ENCODE measurements around the gene CNP.

The CNP gene

DNA sequence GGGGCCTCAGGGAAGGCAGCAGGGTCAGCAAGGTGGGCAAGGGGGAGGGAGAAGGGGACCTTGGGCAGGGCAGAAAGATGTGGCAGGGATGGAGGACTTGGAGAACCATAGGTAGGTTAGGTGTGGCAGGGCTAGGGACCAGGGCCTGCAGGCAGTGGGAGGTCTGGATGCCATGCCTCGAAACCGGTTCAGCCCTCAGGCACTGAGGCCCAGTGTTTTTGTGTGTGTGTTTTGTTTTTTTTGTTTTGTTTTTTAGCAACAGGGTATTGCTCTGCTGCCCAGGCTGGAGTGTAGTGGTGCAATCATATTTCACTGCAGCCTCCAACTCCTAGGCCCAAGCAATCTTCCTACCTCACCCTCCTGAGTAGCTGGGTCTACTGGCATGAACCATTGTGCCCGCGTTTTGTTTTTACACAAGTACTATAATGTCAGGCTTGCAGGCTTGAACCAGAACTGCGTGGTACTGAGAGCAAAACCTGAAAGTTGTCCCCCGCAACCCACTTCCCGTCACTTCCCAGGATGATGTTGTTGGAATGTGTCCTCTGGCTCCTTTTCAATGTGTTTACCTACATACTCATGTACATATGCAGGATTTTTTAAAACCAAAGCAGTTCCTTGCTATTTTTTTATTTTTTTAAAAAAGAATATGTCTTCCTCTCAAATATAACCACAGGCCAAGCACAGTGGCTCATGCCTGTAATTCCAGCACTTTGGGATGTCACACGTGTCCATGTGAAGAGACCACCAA lies 23.8 kb upstream of the CNP start:
- DNase-seq: no peak

DNA sequence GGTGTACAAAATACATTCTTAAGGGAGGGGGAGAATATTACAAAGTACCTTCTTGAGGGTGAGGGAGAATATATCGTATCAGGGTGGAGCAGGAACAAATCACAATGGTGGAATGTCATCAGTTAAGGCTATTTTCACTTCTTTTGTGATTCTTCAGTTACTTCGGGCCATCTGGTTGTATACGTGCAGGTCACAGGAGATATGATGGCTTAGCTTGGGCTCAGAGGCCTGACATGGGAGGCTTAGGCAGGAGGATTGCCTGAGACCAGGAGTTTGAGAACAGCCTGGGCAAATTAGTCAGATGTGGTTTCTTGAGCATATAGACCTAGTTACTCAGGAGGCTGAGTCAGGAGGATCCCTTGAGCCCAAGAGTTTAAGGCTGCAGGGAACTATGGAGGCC lies 23.1 kb upstream of the CNP start:
- DNase-seq: no peak

DNA sequence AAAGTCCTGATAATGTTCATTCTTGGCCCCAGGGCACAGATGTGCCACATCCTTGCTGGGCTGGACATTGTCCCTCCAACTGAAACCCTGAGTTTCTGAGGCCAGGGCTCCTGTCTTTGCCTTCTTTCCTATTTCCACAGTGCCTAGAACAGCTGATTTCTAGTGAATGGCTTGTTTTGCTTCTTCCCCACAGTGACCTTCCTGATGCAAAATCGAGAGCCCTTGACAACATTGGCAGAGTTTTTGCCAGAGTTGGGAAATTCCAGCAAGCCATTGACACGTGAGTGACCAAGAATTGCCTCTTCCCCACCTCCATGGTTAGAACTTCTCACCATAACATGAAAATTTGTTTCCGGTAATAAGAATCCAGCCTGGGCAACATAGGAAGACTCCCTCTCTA lies 21.7 kb upstream of the CNP start:
- no peak for DNase-seq

DNA sequence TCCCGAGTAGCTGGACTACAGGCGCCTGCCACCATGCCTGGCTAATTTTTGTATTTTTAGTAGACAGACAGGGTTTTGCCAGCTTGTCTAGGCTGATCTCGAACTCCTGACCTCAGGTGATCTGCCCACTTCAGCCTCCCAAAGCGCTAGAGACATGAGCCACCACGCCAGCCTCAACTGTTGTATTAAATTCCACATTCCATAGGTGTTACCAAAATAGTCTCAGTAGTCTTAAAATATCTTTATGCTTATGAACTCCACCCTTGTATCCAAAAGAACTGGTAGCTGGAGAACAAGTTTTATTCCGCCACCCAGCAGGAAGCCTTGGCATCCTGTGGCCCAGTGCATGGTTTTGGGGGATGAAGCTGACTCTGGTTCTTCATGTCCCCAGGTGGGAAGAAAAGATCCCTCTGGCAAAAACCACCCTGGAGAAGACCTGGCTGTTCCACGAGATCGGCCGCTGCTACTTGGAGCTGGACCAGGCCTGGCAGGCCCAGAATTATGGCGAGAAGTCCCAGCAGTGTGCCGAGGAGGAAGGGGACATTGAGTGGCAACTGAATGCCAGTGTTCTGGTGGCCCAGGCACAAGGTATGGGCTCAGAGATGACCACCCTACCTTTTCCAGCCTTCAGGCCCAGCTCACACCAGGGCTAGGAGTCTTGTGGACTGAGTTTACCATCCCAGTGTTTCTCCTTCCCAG lies 17.7 kb upstream of the CNP start:
- DNase-seq: no peak

DNA sequence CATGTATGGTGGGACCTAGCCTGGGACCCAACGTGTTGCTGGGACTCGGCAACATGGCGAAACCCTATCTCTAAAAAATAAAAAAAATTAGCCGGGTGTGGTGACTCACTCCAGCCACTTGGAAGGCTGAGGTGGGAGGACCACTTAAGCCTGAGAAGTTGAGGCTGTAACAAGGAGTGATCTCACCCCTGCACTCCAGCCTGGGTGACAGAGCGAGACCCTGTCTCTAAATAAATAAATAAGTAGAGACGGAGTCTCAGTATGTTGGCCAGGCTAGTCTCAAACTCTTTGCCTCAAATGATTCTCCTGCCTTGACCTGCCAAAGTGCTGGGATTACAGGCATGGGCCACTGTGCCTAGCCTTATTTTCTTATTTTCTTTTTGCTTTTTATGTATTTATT lies 10.1 kb upstream of the CNP start:
- DNase-seq: no peak

DNA sequence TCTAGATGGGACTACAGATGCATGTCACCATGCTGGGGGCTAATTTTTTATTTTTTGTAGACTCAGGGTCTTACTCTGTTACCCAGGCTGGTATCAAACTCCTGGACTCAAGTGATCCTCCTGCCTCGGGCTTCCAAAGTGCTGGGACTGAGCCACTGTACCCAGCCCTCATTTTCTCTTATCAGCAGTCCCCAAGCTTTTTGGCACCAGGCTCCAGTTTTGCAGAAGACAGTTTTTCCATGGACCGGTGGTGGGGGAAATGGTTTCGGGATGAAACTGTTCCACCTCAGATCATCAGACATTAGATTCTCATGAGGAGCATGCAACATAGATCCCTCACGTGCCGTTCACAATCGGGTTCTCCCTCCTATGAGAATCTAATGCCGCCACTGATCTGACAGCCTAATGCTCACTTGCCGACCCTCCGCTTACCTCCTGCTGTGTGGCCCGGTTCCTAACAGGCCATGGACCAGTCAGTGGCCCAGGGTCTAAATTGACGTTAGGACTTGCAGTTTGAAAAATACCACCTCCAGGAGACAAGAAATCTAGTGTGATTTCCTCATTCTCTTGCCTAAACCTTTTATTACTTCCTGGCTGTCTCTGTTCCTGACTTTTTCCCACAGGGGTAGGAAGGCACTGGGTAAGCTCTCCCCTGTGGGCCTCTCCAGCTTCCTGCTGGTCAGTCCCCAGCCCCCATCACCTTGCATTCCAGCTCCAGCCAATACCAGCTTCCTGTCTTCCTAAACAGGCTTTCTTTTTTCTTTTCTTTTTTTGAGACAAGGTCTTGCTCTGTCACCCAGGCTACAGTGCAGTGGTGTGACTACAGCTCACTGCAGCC lies 9.3 kb upstream of the CNP start:
- DNase-seq: peak; percentile 19

DNA sequence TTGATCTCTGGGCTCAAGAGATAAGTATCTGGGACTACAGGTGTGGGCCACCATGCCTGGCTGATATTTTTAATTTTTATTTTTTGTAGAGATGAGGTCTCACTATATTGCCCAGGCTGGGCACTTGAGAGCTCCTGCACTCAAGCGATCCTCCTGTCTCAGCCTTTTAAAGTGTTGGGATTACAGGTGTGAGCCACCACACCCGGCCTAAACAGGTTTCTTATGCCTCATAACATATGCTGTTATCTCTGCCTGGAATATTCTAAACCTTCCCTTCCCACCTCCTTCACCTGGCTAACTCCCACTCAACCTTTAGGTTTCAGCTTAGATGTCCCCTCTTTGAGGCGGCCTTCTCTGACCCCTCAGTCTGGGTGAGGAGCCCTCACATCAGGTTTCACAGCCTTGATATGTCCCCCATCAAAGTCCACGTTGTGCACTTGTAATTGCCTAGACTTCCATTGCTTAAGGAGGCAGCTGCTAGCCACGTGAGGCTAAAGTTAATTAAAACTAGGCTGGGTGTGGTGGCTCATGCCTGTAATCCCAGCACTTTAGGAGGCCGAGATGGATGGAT lies 8.6 kb upstream of the CNP start:
- no peak for DNase-seq

DNA sequence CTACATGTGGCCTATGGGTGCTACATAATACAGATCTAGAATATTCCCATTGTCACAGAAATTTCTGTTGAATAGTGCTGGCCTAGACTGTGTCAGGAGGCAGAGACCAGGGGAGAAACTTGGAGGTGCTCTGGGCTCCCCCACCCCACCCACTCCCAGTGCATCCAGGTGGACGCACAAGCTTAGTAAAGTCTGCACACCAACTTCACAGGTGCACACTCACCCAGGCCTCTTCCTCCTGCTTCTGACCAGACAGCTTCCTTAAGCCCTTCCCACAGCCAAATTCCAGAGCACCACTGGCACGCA lies 7.6 kb upstream of the CNP start:
- no peak for DNase-seq

DNA sequence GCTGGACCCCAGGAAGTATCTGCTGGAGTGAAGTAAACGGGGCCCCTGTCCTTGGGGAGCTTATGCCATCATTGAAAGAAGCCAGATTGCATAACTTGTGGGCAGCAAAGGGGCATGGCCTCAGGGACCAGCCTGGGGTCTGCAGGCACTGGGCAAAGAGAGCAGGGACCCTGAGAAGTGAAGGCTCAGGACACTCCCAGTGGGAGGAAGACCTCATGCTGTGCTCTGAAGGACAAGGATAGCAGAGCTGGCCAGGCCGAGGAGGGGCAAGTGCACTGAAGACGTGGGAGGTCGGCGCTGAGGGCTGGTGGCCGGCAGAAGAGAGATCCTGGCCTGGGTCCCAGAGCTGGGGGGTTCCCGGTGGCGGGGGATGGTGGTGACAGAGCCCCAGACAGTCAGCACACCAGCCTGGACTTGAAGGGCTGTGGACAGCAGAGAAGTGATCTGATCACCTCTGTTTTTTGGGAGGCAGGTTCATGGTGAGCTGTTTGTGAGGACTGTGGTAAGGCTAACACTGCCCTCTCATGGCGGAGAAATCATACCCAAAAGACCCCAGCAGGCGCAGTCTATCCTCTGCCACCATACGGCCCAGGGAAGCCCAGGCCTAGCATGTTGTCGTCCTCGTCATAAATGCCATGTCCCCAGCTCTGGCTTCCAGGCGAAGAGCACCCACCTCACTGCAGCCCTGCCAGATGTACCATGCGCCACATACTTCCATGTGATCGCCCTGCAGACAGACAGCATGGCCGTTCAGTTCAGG lies 7.1 kb upstream of the CNP start:
- DNase-seq: peak; percentile 51

DNA sequence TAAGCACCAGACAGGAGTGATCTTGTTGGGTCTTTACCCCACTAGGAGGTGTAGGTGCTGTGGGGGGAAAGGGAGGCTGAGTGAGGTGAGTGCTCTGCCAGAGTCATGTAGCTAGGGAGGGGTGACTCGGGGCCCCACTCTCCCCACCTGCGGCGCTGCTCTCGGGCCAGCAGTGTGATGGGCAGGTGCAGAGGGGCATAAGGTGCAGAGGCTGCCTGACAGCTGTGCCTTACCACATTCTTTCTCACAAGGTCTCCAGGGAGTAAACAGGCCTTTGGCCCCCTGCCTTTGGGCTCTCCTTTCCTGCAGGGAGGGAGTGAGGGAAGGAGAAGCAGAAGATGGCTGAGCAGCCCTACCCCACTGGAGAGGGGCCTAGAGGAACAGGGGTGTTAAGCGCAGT lies 4.5 kb upstream of the CNP start:
- DNase-seq: no peak

DNA sequence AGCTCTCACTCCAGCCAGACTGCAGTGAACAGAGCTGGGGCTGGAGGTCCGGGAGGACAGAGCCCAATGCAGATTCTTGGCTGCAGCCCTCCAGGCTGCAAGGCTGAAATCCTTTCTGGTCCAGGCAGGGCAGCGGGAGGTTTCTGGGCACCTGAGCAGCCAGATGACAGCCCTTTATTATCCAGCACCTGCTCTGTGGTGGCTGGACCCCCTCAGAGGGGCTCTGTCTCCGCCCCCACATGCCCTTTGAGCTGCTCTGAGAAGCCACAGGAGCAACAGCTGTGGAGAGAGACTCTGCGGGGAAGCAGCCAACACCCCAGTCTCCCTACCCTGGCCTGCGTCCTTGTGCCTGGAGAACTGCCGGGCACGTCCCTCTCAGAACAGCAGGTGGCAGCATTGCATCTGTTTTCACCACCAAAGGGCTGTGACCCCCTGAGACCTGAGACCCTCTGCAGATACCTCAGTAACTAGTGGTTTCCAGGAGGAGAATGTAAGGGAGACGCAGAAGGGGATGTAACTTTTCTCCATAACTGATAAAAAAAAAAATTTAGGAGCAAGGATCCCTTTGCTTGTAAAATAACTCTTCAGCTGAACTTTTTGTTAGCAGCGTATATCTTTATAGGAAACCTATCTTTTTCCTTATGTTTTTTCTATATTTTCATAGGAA lies 3.7 kb upstream of the CNP start:
- DNase-seq: peak; percentile 15

DNA sequence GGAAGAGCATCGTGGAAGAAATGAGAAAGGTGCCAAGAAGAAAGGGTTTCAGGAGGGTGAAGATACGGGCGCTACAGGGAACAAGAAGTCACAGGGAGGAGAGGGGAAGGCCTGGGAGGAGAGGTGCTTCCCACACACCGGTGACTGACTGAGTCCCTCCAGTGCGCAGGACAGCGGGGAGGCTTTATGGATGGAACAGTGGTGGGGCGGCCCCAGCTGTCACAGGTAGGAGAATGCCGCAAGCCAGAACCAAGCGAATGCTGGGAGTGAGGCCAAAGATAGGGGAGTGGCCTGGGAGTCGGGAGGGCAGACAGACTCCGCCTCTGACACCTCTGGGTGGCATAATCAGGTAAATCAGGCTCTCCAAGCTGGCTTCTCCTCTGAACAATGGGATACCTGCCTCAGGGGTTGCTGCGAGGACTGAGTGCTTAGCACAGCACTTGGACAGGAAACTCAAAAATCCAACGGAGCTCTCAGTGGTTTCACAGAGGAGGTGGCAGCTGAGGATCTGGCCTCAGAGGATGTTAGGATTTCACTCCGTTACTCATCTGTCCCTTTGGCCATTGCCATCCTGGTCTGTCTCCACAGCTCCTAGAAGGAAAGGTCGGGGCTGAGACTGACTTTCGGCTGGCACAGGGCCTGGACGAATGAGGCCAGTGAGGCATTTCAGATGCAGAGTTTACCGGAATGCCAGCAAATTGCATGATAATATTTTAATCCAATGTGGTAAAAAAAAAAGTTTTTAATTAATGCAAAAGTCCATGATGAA lies 717 bp upstream of the CNP start:
- DNase-seq: peak; percentile 71

DNA sequence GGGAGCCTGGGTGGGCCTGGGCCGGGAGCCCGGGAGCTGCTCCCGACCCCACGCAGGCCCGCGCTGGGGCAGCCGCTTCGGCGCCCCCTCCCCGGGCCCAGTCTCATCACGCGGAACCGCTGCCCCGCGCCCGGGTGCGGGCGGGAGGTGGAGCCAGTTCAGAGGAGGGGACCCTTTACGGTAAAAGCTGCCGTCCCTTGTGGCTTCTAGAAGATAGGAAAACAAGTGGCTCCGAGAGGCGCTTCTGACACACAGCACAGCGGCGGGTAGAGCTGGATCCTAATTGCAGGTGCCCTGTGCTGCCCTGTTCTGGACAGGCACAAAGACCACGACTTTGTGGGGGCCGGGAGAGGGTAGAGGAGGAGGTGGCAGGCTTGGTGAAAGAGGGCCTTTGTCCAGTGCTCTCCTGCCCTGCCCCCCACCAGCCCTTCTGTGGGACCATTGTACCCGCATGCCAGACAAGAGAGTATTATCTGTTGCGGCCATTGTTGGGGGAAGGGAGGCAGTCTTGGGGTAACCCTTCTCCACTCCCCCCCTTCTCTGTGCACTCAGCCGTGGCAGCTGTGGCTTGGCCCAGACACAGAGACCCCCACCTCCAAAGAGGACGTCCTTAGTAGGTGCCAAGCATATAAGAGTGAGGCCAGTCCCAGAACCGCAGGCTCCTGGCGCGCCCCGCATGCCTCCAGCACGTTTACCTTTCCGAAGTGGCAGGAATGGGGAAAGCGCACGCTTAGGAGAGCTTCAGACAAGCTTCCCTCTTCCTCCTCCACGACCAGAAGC lies 736 bp downstream of the CNP start:
- no peak for DNase-seq

DNA sequence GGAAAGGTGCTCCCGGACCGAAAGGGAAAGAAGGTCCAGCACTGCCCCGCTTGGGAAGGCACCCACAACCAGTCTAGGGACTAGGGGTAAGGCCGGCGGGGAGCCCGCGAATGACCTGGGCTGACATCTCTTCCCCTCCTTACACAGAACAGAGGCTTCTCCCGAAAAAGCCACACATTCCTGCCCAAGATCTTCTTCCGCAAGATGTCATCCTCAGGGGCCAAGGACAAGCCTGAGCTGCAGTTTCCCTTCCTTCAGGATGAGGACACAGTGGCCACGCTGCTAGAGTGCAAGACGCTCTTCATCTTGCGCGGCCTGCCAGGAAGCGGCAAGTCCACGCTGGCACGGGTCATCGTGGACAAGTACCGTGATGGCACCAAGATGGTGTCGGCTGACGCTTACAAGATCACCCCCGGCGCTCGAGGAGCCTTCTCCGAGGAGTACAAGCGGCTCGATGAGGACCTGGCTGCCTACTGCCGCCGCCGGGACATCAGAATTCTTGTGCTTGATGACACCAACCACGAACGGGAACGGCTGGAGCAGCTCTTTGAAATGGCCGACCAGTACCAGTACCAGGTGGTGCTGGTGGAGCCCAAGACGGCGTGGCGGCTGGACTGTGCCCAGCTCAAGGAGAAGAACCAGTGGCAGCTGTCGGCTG lies 1.5 kb downstream of the CNP start:
- no peak for DNase-seq

DNA sequence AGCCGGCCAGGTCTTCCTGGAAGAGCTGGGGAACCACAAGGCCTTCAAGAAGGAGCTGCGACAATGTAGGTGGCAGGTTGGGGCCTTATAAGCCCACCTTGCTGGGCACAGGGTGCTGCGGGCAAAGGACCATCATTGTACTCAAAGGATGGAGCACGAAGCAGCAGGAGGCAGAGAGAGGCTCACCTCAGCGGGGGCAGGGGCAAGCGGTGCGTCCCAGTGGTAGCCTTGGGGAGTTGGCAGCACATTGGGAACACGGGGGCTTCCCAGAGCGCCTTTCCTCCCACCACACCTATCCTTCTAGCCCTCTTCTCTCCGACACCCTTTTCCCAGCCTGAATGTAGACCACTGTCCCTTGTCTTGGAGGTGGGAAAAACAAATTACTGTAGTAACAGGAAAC lies 2.1 kb downstream of the CNP start:
- no peak for DNase-seq

DNA sequence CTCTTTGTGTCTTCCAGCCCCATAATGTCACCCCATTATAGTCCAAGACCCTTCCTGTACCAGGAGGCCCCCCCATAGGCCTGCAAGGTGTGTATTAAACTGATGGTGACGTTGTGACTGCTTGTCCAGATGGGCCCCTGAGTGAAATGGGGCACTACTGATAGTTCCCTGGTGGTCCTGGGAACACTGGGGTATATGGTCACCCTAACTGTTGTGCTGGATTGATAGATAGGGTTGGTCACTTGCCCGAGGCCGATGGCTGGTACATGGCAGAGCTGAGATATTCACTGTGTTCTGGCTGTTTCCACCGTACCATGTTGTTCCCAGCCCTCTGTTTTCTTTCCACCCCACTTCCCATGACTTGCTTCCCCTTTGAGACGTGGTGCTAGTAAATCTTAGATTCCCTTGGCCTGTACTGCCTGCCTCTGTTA lies 4.3 kb downstream of the CNP start:
- DNase-seq: no peak

DNA sequence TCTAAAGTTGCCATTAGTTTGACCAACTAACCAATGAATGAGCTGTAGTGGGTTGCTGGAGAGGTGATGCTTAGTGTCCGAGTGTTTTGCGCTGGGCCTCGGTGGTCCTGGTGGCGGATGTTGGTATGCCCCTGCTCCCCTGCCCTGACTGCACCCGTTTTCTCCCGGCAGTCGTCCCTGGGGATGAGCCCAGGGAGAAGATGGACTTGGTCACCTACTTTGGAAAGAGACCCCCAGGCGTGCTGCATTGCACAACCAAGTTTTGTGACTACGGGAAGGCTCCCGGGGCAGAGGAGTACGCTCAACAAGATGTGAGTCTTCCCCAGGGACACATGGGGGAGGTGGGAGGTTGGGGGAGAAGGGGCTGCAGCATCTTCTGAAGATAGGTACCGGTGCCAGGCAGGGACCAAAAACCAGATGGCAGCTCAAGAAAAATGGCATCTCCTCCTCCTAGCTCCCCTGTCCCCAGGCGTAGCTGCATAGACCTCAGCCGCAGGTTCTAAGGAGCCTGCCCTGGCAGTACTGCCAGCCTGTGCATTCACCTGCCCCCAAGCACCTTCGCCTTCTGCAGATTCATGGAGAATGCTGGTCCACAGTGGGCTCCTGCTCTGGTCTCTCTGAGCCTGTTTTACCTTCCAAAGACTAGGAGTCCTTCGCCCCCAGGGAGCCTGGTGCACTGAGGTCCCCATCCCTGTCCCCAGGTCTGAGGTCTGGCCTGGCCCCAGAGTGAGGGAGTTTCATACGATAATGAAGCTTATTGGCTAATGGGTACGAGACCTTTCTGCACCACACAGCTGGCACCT lies 5.3 kb downstream of the CNP start:
- DNase-seq: no peak

DNA sequence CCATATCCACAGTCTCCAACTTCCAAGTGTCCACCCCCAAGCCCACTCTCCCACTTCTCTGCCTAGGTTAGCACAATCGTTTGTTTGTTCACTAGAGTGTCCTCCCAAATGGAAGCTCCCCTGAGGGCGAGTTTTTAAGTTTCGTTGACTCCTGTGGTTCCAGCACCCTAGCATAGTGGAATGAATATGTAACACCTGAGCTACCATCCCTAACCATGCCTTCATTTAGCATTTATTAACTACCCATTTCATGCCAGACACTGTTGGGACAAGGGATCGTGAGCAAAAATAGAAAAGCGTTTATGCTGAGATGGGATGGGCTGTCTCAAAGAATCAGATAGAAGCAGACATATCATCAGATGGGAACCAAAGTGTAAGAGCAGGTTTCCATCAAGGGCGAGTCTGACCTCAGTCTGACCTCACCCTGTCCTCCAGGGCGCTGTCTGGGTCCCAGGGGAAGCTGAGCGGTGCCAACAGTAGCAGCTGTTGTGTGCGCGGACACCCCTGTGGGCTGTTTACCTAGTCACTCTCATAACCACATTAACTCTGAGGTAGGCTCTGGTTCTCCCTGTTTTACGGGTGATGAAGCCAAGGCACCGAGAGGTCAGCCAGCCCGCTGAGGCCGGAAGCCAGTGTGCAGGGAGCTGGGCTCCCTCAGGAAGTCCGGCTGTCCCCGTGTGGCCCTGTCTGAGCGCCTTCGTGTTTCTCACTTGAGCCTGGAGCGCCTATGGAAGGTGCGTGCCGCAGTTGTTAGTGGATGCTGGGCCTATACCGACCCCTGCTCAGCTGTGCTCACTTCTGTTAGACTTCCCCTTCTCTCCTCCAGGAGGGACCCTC lies 6.2 kb downstream of the CNP start:
- DNase-seq: peak; percentile 33

Data from kidney glomerular epithelial cell (primary cell).